ENCODE results near the gene KCNJ5. TPM values are rescaled to one million over a fixed set of nuclear protein-coding genes. Genes with fewer than 3 reads are reported as not detected.

The KCNJ5 gene
- total RNA-seq, 4 donors from 2014 or later, result 0.30 to 1.2 (median 0.76) TPM

DNA sequence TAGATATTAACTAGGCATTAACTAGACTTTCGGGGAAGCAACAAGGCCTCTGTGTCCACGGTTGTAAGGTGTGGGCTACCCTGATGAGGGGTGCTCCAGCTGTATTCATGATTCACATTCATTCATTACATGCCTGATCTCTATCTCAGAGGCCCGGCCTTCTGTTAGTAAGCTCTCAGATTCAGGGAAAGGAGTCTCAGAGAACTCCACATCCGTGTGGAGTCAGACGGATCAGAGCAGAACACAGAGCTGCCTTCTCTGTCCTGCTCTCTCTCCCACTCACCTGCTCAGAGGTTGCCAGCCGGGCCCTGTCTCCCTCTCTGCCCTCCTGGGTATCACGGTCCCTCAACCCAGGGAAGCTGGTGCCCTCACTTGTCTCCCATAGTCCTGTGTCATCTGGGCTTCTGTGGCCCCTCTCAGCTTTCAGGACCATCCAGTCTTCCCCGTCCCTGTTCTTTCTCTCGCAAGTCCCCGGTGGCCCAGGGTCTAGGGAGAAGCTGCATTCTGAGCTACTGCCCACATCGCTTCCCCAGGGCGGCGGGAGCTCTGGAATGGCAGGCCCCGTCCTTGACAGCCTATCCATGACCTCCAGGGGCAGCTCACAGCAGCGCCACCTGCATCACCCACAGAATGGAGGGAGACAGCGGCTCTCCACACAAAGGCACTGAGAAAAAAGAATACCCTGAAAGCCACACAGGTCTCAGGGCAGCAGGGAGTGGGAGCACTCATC, 47.2 kb downstream of the KCNJ5 start:
- no peaks in the 10 kb centered on the region for H3K27me3 ChIP-seq
- DNase-seq (ENCODE audit: low spot score in 2 of 2), result no peak
- no peaks in the 10 kb centered on the region for H3K9me3 ChIP-seq
- no peak for TF ChIP-seq EP300 (IDR thresholded peaks at IDR 0.05)
- no peaks in the 10 kb centered on the region for H3K36me3 ChIP-seq
- no peak overlapping the region for H3K27ac ChIP-seq
- 89 to 91% methylated on average over 16 of the region's 16 CpGs for WGBS, 2 donors
- no peaks in the 10 kb centered on the region for H3K4me1 ChIP-seq
- H3K4me3 ChIP-seq, result no peak overlapping the region

DNA sequence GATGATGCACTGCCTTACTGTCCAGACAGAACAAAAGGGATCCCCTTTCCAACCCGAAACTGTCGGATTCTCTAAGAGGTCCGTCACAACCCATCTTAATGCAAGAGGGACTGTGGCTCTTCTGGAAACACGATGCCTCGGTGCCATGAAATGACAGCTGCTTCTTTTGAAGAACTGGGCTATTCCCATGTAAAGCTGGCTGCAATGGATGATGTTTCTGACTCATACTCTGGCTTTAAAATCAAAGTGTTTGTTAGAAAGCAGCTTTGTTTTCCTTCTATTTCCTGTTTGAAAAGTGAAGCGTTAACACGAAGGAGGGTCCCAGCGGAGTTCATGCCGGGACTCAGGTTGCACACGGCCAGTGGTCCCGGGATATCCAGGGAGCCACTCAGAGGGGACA, 48.4 kb downstream of the KCNJ5 start:
- no peaks in the 10 kb centered on the region for H3K4me1 ChIP-seq
- no peaks in the 10 kb centered on the region for H3K36me3 ChIP-seq
- no peak overlapping the region for H3K4me3 ChIP-seq
- whole genome bisulfite sequencing, 2 donors, result 63 to 70% methylated on average over 11 of the region's 11 CpGs
- no peak for DNase-seq (ENCODE audit: low spot score in 2 of 2)
- H3K27ac ChIP-seq, result no peak overlapping the region
- TF ChIP-seq POLR2A (IDR thresholded peaks at IDR 0.05) (no peak), EP300 (IDR thresholded peaks at IDR 0.05) (no peak)
- TF ChIP-seq, protein P1, sequence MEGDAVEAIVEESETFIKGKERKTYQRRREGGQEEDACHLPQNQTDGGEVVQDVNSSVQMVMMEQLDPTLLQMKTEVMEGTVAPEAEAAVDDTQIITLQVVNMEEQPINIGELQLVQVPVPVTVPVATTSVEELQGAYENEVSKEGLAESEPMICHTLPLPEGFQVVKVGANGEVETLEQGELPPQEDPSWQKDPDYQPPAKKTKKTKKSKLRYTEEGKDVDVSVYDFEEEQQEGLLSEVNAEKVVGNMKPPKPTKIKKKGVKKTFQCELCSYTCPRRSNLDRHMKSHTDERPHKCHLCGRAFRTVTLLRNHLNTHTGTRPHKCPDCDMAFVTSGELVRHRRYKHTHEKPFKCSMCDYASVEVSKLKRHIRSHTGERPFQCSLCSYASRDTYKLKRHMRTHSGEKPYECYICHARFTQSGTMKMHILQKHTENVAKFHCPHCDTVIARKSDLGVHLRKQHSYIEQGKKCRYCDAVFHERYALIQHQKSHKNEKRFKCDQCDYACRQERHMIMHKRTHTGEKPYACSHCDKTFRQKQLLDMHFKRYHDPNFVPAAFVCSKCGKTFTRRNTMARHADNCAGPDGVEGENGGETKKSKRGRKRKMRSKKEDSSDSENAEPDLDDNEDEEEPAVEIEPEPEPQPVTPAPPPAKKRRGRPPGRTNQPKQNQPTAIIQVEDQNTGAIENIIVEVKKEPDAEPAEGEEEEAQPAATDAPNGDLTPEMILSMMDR (IDR thresholded peaks at IDR 0.05), result no peak
- no peaks in the 10 kb centered on the region for H3K9me3 ChIP-seq
- H3K27me3 ChIP-seq, result no peaks in the 10 kb centered on the region

DNA sequence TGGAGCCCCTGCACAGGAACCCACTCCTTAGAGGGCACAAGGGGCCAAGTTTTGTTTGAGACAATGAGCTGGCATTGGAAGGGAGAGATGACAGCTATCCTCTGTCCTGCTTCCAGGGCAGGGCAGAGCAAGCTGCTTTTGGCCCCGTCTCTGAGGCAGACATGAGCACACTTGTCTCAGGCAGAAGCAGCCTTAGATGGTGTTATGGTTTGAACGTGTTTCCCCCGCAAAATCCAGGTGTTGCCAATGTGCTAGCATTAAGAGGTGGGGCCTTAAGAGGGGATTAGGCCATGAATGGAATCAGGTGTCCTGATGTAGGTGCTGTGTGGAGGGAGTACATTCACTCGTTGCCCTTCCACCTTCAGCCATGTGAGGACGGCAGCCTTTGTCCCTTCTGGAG, 49.0 kb downstream of the KCNJ5 start:
- Histone ChIP-seq H3K36me3 (no peaks in the 10 kb centered on the region), H3K9me3 (no peaks in the 10 kb centered on the region), H3K4me3 (no peak overlapping the region), H3K27me3 (no peaks in the 10 kb centered on the region), H3K27ac (no peak overlapping the region), H3K4me1 (no peaks in the 10 kb centered on the region)
- DNase-seq (ENCODE audit: low spot score in 2 of 2), result no peak
- WGBS, 2 donors, result 66 to 72% methylated on average over 4 to 5 of the region's 5 CpGs
- TF ChIP-seq, protein P1 (IDR thresholded peaks at IDR 0.05), result no peak
- TF ChIP-seq EP300 (IDR thresholded peaks at IDR 0.05) (no peak), POLR2A (IDR thresholded peaks at IDR 0.05) (no peak)

DNA sequence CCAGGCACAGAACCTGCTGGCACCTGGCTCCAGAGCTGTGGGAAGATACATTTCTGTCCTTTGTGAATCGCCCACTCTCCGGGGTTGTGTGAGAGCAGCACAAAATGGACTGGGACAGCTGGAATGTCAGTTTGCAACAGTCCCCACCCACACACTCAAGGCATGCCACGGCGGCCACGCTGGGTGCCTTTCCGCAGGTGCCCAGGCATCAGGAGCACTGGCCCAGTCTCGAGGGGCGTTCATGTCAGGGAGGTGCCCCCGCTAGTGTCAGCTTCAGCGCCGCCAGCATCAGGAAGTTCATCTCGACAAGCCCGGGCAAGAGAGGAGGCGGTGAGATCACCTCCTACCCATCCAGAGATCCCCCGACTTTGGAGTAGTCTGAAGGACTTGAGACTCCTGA, 49.4 kb downstream of the KCNJ5 start:
- no peak for DNase-seq (ENCODE audit: low spot score in 2 of 2)
- Histone ChIP-seq H3K9me3 (no peaks in the 10 kb centered on the region), H3K36me3 (no peaks in the 10 kb centered on the region), H3K4me3 (no peak overlapping the region), H3K27me3 (no peaks in the 10 kb centered on the region), H3K4me1 (no peaks in the 10 kb centered on the region), H3K27ac (no peak overlapping the region)
- TF ChIP-seq, protein P1 (IDR thresholded peaks at IDR 0.05), result no peak
- TF ChIP-seq POLR2A (IDR thresholded peaks at IDR 0.05) (no peak), EP300 (IDR thresholded peaks at IDR 0.05) (no peak)
- WGBS, 2 donors, result 70 to 87% methylated on average over 14 to 15 of the region's 15 CpGs

DNA sequence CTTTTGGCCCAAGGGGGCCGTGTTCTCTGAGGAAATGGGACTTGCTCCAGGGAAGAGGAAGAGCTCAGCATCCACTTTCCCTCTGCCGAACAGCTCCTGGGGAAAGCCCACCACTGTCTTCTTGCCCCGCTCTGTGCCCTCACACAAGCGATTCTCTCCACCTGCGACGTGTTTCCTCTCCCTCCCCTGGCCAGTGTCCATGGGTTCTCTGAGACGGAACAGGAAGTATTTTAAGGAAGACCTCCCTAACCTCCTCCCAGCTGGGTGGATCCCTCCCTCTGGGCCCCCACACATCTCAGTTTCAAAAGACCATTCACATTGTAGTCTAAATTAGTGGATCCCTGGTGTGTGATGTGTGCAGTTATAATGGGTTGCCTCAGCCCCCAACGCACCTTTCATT, 50.0 kb downstream of the KCNJ5 start:
- H3K27ac ChIP-seq, result no peak overlapping the region
- no peak overlapping the region for H3K4me3 ChIP-seq
- H3K27me3 ChIP-seq, result no peaks in the 10 kb centered on the region
- no peak for DNase-seq (ENCODE audit: low spot score in 2 of 2)
- TF ChIP-seq, protein P1 (IDR thresholded peaks at IDR 0.05), result no peak
- TF ChIP-seq EP300 (IDR thresholded peaks at IDR 0.05), result no peak
- no peak for TF ChIP-seq POLR2A (IDR thresholded peaks at IDR 0.05)
- H3K36me3 ChIP-seq, result no peaks in the 10 kb centered on the region
- no peaks in the 10 kb centered on the region for H3K4me1 ChIP-seq
- no peaks in the 10 kb centered on the region for H3K9me3 ChIP-seq
- WGBS, 2 donors, result 68 to 77% methylated on average over 8 of the region's 8 CpGs

Data from tibial nerve (tissue), 4 donors.